Activated CD8-positive, alpha-beta T cell treated with anti-CD3 and anti-CD28 coated beads, Interleukin-2, amount 10 ng/mL, durations not matched to agents 7 days and 5 days (primary cell): ENCODE data around the gene OR2A7. TPM values are rescaled to one million over a fixed set of nuclear protein-coding genes. Genes with fewer than 3 reads are reported as not detected.
"Not testable (repeated sequence)": the region's sequence is repeated elsewhere in the genome, so short reads cannot be mapped to it uniquely, and the experiment has no call there.

Experiments used
- ATAC-seq: fragments of 150-1000 bp; cut with Tn5 transposase; one replicate; pipeline ENCODE4 v1.10.0; 2021; ENCODE audit warnings: moderate library complexity
- CTCF ChIA-PET: fragments of 350-600 bp; sonication (Branson Sonifier 250); formaldehyde crosslinking; loops from one replicate; lab custom pipeline; 2021; ENCODE audit warnings: antibody characterized with exemption; lab: Charles Lee
- POLR2A ChIA-PET: fragments of 350-600 bp; sonication (Branson Sonifier 250); formaldehyde crosslinking; loops from one replicate; lab custom pipeline; 2021; ENCODE audit warnings: antibody characterized with exemption; lab: Charles Lee
- DNase-seq: peaks from one replicate; pipeline ENCODE4 v3.0.0-alpha.2; 2020
- H3K27ac Mint-ChIP-seq: one replicate; pipeline ENCODE4 v1.8.0; 2021; ENCODE audit warnings: mild to moderate bottlenecking, mixed read lengths
- H3K27me3 Mint-ChIP-seq: one replicate; pipeline ENCODE4 v1.8.0; 2021; ENCODE audit warnings: low read depth, mixed read lengths
- H3K36me3 Mint-ChIP-seq: one replicate; pipeline ENCODE4 v1.8.0; 2021; ENCODE audit warnings: low read depth, mixed read lengths
- H3K4me1 Mint-ChIP-seq: one replicate; pipeline ENCODE4 v1.8.0; 2021; ENCODE audit warnings: low read depth, mixed read lengths
- H3K4me3 Mint-ChIP-seq: one replicate; pipeline ENCODE4 v1.8.0; 2021; ENCODE audit warnings: mild to moderate bottlenecking, mixed read lengths
- H3K9me3 Mint-ChIP-seq: one replicate; pipeline ENCODE4 v1.8.0; 2022; ENCODE audit warnings: mixed read lengths; ENCODE audit not compliant: insufficient read depth
- total RNA-seq, 2 experiments: library from RNA; stranded (reverse); gene quantifications; one replicate each; pipeline ENCODE4 v1.2.3, GENCODE V29; 2021

OR2A7 gene
- total RNA-seq, 2 experiments from 2014 or later = 1.5 to 1.6 TPM

- POLR2A ChIA-PET, CTCF ChIA-PET, ATAC-seq: not testable (repeated sequence)
Observed at GRCh38 chr7:144283716-144284115, 19.1 kb upstream of the OR2A7 start.

GRCh38 chr7:144282490-144282889 lies 17.9 kb upstream of the OR2A7 start:
- ATAC-seq, H3K27ac Mint-ChIP-seq, H3K4me1 Mint-ChIP-seq, H3K27me3 Mint-ChIP-seq, POLR2A ChIA-PET, DNase-seq, H3K9me3 Mint-ChIP-seq, H3K4me3 Mint-ChIP-seq, H3K36me3 Mint-ChIP-seq, CTCF ChIA-PET: not testable (repeated sequence)

More at GRCh38 chr7:144283716-144284115, 19.1 kb upstream of the OR2A7 start:
- H3K27me3 Mint-ChIP-seq, DNase-seq, H3K27ac Mint-ChIP-seq, H3K4me3 Mint-ChIP-seq, H3K4me1 Mint-ChIP-seq, H3K9me3 Mint-ChIP-seq, H3K36me3 Mint-ChIP-seq: not testable (repeated sequence)

GRCh38 chr7:144281981-144282380 lies 17.4 kb upstream of the OR2A7 start:
- H3K27ac Mint-ChIP-seq, H3K36me3 Mint-ChIP-seq, CTCF ChIA-PET, H3K4me1 Mint-ChIP-seq, H3K9me3 Mint-ChIP-seq, H3K4me3 Mint-ChIP-seq, H3K27me3 Mint-ChIP-seq, ATAC-seq, POLR2A ChIA-PET, DNase-seq: not testable (repeated sequence)

GRCh38 chr7:144280010-144280409 lies 15.4 kb upstream of the OR2A7 start:
- H3K27ac Mint-ChIP-seq, POLR2A ChIA-PET, H3K4me3 Mint-ChIP-seq, DNase-seq, CTCF ChIA-PET, H3K36me3 Mint-ChIP-seq, ATAC-seq, H3K4me1 Mint-ChIP-seq, H3K27me3 Mint-ChIP-seq, H3K9me3 Mint-ChIP-seq: not testable (repeated sequence)

GRCh38 chr7:144275281-144275680 lies 10.7 kb upstream of the OR2A7 start:
- H3K4me1 Mint-ChIP-seq, DNase-seq, H3K9me3 Mint-ChIP-seq, H3K36me3 Mint-ChIP-seq, H3K27me3 Mint-ChIP-seq, POLR2A ChIA-PET, CTCF ChIA-PET, ATAC-seq, H3K4me3 Mint-ChIP-seq, H3K27ac Mint-ChIP-seq: not testable (repeated sequence)

GRCh38 chr7:144269188-144269587 lies 4.6 kb upstream of the OR2A7 start, which contains the start of gene CTAGE8:
CTAGE8 (minus strand) TSS chr7:144269288; CDS start chr7:144269250, 38 bp downstream.
- CTCF ChIA-PET, H3K27ac Mint-ChIP-seq, H3K9me3 Mint-ChIP-seq, H3K4me3 Mint-ChIP-seq, H3K36me3 Mint-ChIP-seq, ATAC-seq, DNase-seq, POLR2A ChIA-PET, H3K4me1 Mint-ChIP-seq, H3K27me3 Mint-ChIP-seq: not testable (repeated sequence)

- H3K4me3 Mint-ChIP-seq, DNase-seq, H3K27ac Mint-ChIP-seq, H3K36me3 Mint-ChIP-seq, H3K27me3 Mint-ChIP-seq, H3K9me3 Mint-ChIP-seq, ATAC-seq, POLR2A ChIA-PET, H3K4me1 Mint-ChIP-seq, CTCF ChIA-PET: not testable (repeated sequence)
Observed at GRCh38 chr7:144262128-144262527, 2.5 kb downstream of the OR2A7 start.

GRCh38 chr7:144259067-144259466 lies 5.5 kb downstream of the OR2A7 start:
- H3K4me1 Mint-ChIP-seq, ATAC-seq, POLR2A ChIA-PET, H3K27ac Mint-ChIP-seq, H3K27me3 Mint-ChIP-seq, H3K9me3 Mint-ChIP-seq, DNase-seq, CTCF ChIA-PET, H3K4me3 Mint-ChIP-seq, H3K36me3 Mint-ChIP-seq: not testable (repeated sequence)

- POLR2A ChIA-PET = no interaction called here
- H3K4me1 Mint-ChIP-seq = no peaks in the 10 kb centered on the region
- CTCF ChIA-PET = no interaction called here
- no peaks in the 10 kb centered on the region for H3K27me3 Mint-ChIP-seq
- no peak for DNase-seq
- no peaks in the 10 kb centered on the region for H3K9me3 Mint-ChIP-seq
- no peak overlapping the region for H3K4me3 Mint-ChIP-seq
- ATAC-seq = no peak
- no peak overlapping the region for H3K27ac Mint-ChIP-seq
- no peaks in the 10 kb centered on the region for H3K36me3 Mint-ChIP-seq
Observed at GRCh38 chr7:144256112-144256511, 8.5 kb downstream of the OR2A7 start.

- DNase-seq (no peak), ATAC-seq (no peak)
- Mint-ChIP-seq H3K9me3 (no peaks in the 10 kb centered on the region), H3K4me3 (no peak overlapping the region), H3K36me3 (no peaks in the 10 kb centered on the region), H3K27ac (no peak overlapping the region), H3K4me1 (no peaks in the 10 kb centered on the region), H3K27me3 (no peaks in the 10 kb centered on the region)
- POLR2A ChIA-PET = no interaction called here
- CTCF ChIA-PET = no interaction called here
Observed at GRCh38 chr7:144255471-144255897, 9.1 kb downstream of the OR2A7 start.

GRCh38 chr7:144252307-144252706 lies 12.3 kb downstream of the OR2A7 start:
- DNase-seq, H3K9me3 Mint-ChIP-seq, H3K4me3 Mint-ChIP-seq, ATAC-seq, POLR2A ChIA-PET, H3K36me3 Mint-ChIP-seq, H3K27me3 Mint-ChIP-seq, H3K27ac Mint-ChIP-seq, H3K4me1 Mint-ChIP-seq, CTCF ChIA-PET: not testable (repeated sequence)

GRCh38 chr7:144247674-144248330 lies 16.8 kb downstream of the OR2A7 start:
- DNase-seq, H3K27me3 Mint-ChIP-seq, CTCF ChIA-PET, H3K36me3 Mint-ChIP-seq, H3K27ac Mint-ChIP-seq, H3K9me3 Mint-ChIP-seq, ATAC-seq, H3K4me1 Mint-ChIP-seq, H3K4me3 Mint-ChIP-seq, POLR2A ChIA-PET: not testable (repeated sequence)

GRCh38 chr7:144246967-144247366 lies 17.6 kb downstream of the OR2A7 start:
- DNase-seq, H3K9me3 Mint-ChIP-seq, H3K27ac Mint-ChIP-seq, H3K27me3 Mint-ChIP-seq, POLR2A ChIA-PET, H3K4me1 Mint-ChIP-seq, H3K36me3 Mint-ChIP-seq, CTCF ChIA-PET, H3K4me3 Mint-ChIP-seq, ATAC-seq: not testable (repeated sequence)
